GM21619 (cell line): ENCODE data around the gene SMIM36.
"Not testable (repeated sequence)": the region's sequence is repeated elsewhere in the genome, so short reads cannot be mapped to it uniquely, and the experiment has no call there.

Experiments used
- ATAC-seq: cut with Tn5 transposase; IDR thresholded peaks from one replicate; pipeline ENCODE4 v1.9.1; 2021; ENCODE audit not compliant: unreplicated experiment

The SMIM36 gene

DNA sequence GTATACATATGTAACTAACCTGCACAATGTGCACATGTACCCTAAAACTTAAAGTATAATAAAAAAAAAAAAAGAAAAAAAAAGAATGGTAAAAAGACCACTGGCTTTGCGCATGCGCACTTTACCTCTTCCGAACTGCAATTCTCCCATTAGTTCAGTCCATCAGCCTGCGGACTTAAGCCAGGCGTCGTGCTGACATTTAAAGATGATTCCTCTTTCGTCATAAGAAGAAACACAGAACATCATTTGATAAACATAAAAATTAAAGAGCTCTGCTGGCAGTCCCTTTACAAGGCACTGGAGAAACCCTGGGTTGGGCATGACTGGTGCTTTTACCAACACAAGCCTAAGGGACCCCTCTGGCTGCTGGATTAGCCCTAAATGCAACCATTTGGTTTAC, 3.6 kb downstream of the SMIM36 start:
- not testable (repeated sequence) for ATAC-seq

DNA sequence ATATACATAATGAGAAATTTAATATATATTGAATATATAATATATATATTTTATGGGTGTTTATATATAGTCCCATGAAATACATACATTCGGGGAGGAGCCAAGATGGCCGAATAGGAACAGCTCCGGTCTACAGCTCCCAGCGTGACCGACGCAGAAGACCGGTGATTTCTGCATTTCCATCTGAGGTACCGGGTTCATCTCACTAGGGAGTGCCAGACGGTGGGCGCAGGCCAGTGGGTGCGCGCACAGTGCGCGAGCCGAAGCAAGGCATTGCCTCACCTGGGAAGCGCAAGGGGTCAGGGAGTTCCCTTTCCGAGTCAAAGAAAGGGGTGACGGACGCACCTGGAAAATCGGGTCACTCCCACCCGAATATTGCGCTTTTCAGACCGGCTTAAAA, 9.6 kb downstream of the SMIM36 start:
- ATAC-seq, result not testable (repeated sequence)

DNA sequence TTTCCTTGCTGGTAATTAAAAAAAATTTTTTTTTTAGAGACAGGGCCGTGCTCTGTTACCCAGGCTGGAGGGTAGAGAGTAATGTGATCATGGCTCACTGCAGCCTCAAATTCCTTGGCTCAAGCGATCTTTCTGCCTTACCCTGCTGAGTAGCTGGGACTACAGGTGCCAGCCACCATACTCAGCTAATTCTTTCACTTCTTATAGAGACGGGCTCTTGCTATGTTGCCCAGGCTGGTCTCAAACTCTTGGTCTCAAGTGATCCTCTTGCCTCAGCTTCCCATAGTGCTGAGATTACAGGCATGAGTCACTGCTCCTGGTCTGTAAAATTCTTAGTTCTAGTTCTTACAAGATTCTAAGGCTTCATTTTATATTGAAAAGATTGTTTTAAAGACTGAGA, 11.1 kb downstream of the SMIM36 start:
- ATAC-seq, result no peak

DNA sequence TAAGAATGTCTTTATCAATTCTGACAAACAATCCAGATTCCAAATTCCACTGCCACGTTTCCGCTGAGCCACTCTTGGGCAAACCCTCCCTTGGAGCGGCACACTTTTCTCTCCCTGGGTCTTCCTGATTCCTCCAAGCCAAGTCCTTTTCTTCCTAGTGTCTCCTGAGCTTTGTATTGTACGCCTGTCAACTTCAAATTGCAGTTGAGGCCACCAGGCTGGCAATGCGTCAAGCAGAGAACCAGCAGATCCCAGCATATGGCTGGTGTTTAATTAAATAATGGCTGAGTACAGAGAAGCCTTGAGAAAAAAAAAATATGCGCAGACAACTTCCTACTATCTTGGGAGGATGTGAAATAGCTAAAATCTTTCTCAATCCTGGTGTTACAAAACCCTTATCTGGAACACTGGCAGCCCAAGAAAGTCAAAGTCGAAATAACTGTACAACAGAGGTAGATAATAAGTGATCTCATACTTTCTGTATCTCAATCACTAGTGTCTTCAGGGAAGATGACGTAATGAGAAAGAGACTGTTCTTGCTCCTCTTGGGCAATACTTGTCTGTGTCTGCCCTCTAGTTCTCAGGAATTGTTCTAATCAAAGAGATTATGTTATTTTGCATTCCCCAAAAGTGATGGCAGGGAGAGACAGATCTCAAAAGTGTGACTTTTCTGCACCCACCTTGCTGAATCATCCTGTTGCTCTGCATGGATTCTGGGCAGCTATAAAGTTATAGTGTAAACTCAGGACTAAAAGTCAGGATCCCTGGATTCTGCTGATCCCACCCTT, 15.0 kb downstream of the SMIM36 start:
- no peak for ATAC-seq

- ATAC-seq, result no peak
Observed at GRCh38 chr17:55495239-55495638, 16.0 kb downstream of the SMIM36 start.

GRCh38 chr17:55492781-55493341, 18.4 kb downstream of the SMIM36 start:
- ATAC-seq, result no peak

GRCh38 chr17:55490376-55490775, 20.9 kb downstream of the SMIM36 start:
- no peak for ATAC-seq

- no peak for ATAC-seq
Observed at GRCh38 chr17:55487695-55488432, 23.4 kb downstream of the SMIM36 start.

DNA sequence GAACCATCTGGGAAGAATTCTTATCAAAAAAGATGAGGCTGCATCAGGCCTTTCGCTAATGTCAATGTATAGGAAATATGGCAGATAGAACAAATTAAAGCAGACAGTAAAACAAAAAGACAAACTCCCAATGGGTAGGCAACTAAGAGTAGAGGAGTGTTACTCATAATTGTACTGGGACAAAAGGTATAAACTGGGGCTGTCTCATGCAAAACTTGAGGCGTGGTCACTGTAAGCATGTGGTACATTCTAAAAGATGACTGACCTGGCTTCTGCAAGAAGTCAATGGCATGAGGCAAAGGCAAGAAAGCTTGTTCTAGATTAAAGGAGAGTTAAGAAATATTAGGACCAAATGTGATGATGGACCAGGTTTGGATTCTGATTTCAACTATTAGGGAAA, 26.7 kb downstream of the SMIM36 start:
- no peak for ATAC-seq

- no peak for ATAC-seq
Observed at GRCh38 chr17:55482591-55483389, 28.5 kb downstream of the SMIM36 start.

DNA sequence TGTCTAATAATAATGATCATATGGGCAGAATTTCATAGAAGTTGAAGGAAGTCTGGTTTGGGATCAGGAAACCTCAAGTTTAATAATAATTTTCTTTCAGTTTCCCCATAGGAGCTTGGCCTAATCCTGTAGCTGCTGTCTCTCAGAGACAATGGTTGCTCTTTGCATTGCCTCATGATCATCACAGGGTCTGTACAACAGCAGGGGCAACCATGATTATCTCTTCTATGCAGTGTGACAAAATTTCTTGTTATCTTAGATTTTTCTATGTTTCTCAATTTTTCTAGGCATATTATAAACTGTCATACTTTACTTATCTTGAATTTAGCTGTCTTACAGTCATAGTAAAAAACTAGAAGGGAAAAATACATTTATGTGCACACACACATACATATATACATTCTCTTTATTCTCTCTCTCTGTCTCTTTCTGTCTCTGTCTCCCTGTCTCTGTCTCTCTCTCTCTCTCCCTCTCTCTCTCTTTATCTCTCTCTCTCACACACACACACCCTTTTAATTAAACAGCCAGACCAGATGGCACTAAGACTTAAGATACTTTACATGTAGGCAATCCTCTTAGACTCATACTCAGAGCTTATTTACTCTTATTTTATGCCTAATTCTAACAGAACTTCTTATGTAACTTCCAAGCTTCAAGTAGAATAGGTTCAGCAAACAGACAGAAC, 30.5 kb downstream of the SMIM36 start:
- ATAC-seq, result no peak

- no peak for ATAC-seq
Observed at GRCh38 chr17:55479903-55480302, 31.3 kb downstream of the SMIM36 start.

DNA sequence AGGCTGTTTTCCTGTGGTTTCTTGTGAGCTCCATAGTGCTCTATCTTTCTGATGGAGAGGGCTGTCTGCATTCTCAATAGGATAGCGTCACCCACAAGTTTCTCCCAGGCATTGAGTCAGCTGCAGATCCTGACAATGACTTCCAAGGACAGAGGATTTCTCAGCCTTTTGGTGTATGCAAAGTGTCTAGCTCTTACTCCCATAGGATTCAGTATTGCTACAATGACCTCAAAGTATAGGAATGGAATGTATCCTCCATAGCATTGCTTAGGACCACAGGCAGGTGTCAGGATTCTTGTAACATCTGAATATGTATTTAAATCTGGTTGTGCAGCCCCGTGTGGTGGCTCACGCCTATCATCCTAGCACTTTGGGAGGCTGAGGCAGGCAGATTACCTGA, 32.3 kb downstream of the SMIM36 start:
- no peak for ATAC-seq

DNA sequence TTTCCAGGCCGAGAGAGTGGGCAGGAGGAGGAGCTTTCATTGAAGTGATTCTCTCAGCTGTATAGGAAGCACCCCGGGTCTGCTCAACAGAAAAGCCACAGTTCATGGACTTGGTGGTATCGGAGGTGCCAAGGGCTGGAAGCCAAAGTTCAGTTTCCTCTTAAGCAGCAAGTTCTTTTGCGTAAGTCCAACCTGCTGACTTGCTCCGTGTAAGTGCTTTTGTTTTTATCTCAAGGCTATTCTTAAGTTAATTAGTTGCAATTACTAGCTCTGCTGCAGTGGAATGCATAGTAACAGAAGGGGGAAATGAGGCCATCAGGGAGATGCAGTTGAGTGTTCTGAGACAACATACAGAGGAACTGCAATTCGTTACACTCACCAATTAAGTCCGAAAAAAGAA, 44.6 kb downstream of the SMIM36 start:
- peak; percentile 40 for ATAC-seq

DNA sequence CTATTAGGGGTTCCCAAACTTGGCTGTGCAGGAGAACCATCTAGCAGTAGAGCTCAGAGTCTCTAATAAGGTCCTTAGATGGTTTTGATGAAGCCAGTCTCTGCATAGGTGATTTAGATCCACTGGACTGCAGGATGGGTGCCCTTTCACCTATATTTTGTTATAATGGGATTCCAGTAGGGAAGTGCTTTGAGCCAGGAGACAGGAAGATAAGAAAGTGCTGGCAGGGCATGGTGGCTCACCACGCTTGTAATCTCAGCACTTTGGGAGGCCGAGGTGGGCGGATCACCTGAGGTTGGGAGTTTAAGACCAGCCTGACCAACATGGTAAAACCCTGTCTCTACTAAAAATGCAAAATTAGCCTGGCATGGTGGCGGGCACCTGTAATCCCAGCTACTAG, 45.5 kb downstream of the SMIM36 start:
- ATAC-seq, result not testable (repeated sequence)

DNA sequence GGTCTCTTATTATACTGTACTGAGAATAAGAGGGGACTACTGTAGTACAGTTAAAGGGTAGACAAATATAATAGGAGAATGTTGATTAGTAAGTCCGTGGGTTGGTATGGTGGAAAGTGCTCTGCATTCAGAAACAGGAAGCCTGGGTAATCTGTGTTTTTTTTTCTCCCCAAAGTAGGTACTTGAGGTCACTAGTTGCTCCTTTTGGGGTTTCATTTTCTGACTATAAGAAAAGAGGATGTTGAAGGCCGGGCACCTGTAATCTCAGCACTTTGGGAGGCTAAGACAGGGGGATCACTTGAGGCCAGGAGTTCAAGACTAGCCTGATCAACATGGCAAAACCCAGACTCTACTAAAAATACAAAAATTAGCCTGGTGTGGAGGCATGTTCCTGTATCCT, 47.7 kb downstream of the SMIM36 start:
- ATAC-seq, result peak; percentile 79

DNA sequence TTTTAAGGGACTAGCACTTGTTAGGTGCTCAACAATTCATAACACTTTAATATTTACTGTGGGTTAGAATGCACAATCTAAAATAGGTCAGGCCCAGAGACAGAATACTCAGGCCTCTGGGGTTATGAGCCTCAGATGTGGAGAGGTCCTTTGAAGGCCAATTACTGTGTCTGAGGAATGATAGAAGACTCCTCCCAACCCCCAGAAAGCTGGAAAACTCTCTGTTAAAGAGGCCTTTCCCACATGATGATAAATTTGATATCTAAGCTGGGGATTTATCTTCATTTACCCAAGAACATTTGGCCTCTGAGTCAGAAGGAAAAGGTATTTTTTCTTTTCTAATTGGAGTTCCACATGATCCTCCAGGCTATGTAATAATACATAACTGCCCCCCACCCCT, 48.5 kb downstream of the SMIM36 start:
- ATAC-seq, result no peak

GRCh38 chr17:55462234-55462633, 49.0 kb downstream of the SMIM36 start:
- ATAC-seq, result no peak

- no peak for ATAC-seq
Observed at GRCh38 chr17:55458978-55459377, 52.3 kb downstream of the SMIM36 start.

- no peak for ATAC-seq
Observed at GRCh38 chr17:55458287-55458900, 52.9 kb downstream of the SMIM36 start.
